ENCODE data around the gene PLA2G4E.
A peak's percentile ranks its signal among the peaks of the same experiment; 100 is the strongest.

PLA2G4E gene

GRCh38 chr15:42018306-42019224, 2.3 kb downstream of the PLA2G4E start:
- no peak for DNase-seq (ENCODE audit: low spot score)

- DNase-seq (ENCODE audit: low spot score): no peak
Observed at GRCh38 chr15:42016971-42017370, 3.9 kb downstream of the PLA2G4E start.

DNA sequence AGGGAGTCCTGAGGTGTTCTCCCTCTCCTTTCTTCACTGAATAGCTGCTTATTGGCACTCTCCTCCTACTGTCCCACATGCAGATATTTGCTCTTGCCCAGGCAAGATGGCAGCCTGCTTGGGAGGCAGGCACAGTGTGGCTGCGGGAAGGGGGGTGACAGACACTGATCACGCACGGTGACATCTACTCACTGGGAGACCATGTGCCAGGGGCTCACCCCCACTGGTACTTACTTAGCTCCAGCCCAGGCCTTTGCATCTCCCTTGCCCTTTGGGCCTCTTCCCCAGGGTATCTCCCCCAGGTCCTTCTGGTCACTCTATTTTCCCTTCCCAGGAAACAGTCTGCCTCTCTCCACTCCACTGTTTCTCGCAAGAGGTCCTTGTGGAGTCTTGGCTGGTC, 6.4 kb downstream of the PLA2G4E start:
- DNase-seq (ENCODE audit: low spot score): no peak

DNA sequence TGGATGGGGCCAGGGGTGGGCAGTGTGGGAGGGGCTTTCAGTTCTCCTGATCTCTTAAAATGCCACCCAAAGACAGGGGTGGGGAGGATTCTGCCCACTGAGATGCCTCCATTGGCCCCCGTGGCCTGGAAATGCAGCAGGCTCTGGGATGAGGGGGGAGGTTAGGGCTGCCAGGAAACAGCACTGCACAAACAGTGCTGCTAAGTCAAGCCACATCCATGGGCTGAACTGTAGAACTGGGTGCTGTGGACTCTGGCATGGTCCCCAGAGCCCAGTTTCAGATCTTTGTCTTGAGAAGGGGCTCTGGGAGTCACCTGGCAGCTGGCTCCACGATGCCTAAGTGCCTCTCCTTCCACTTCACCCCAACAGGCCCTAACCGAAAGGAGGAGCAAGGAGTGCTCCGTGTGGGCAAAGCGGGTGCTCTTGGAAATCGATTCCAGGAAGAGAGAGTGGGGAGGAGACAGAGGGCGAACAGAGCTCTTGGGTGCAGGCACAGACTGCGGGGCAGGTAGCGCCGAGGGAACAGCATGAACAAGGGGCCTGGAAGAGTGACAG, 7.8 kb downstream of the PLA2G4E start:
- no peak for DNase-seq (ENCODE audit: low spot score)

- peak; percentile 41 for DNase-seq (ENCODE audit: low spot score)
Observed at GRCh38 chr15:42012241-42012640, 8.6 kb downstream of the PLA2G4E start.

- no peak for DNase-seq (ENCODE audit: low spot score)
Observed at GRCh38 chr15:42011074-42011473, 9.8 kb downstream of the PLA2G4E start.

GRCh38 chr15:42010434-42010833, 10.4 kb downstream of the PLA2G4E start:
- DNase-seq (ENCODE audit: low spot score): no peak

DNA sequence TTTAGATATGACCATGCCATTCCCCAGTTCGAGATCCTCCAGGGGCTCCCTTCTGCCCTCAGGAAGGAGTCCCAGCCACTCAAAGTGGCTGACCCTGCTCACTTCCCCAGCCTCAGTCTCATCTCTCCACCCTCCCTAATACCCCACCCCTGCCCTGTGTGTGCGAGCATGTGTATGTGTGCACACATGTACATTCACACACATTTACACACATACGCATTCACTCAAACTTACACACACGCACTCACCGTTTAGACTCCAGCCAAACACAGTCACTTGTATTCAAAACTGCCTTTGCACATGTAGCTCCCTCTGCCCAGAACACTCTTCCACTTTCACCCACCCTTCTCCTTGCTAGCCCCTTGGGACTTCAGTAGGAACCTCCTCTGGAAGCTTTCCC, 11.4 kb downstream of the PLA2G4E start:
- DNase-seq (ENCODE audit: low spot score): no peak

- no peak for DNase-seq (ENCODE audit: low spot score)
Observed at GRCh38 chr15:42009022-42009421, 11.8 kb downstream of the PLA2G4E start.

GRCh38 chr15:42007386-42007785, 13.5 kb downstream of the PLA2G4E start:
- no peak for DNase-seq (ENCODE audit: low spot score)

DNA sequence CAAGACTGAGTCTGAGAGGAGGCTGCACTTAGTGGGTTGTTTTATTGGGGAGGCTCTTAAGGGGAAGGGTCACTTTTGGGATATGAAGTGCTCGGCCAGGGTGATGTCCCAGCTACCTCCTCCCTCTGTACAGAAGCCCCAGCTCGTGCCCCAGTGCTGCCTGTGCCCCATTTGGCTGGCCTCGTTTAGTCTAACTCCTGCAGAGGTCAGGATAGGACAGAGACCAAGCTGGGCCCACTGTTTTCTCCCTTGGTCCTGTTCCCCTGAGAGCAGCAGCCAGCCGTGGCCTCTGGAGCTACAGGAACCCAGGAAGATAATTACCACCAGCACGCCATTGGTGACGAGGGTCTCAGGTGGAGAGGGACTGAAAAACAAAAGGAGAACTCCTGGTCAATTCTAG, 18.5 kb downstream of the PLA2G4E start:
- no peak for DNase-seq (ENCODE audit: low spot score)

GRCh38 chr15:42001236-42001635, 19.6 kb downstream of the PLA2G4E start:
- no peak for DNase-seq (ENCODE audit: low spot score)

DNA sequence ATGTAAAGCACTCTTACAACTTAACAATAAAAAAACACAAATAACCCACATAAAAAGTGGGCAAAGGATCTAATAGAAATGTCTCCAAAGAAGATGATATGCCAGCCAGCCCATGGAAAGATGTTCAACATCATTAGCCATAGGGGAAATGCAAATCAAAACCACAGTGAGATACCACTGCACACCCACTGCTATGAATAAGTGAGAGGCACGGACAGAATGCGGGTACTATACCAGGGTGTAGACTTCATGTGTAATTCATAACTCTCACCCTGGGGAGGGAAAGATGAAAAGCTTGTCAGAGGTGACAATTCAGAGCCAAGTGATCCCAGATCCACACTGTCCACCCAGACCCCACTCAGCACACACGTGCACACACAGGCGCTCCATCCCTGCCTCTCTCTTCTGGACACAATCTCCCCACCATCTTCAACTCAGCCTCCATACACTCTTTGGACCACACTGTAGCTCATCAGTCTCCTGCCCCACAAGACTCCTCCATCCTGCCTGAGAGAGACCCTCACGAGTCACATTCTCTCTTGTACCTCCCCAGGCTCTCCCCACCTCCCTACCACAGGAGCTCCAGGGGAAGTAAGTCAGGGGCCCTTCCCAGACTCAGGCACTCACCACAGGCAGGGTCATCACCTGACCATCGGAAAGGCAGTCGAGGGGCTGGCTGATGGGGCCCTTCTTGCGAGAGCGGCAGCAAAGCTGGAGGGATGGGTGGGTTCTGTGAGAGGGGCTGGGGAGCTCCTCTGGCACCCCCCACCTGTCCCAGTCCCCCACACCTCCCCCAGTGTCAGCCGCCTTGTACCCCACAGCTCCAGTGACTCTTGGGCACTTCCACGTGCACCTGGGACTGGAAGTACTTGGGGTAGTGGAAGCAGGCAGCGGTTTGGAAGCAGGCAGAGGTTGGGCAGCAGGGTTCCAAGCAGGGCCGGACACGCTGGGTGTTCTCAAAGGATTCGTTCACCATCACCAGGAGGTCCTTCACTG, 21.3 kb downstream of the PLA2G4E start:
- no peak for DNase-seq (ENCODE audit: low spot score)

- DNase-seq (ENCODE audit: low spot score): no peak
Observed at GRCh38 chr15:41997845-41998244, 23.0 kb downstream of the PLA2G4E start.

- no peak for DNase-seq (ENCODE audit: low spot score)
Observed at GRCh38 chr15:41996921-41997592, 23.8 kb downstream of the PLA2G4E start.

- DNase-seq (ENCODE audit: low spot score): no peak
Observed at GRCh38 chr15:41996376-41996775, 24.5 kb downstream of the PLA2G4E start.

- DNase-seq (ENCODE audit: low spot score): no peak
Observed at GRCh38 chr15:41995476-41995855, 25.4 kb downstream of the PLA2G4E start.

- no peak for DNase-seq (ENCODE audit: low spot score)
Observed at GRCh38 chr15:41994772-41995475, 25.9 kb downstream of the PLA2G4E start.

DNA sequence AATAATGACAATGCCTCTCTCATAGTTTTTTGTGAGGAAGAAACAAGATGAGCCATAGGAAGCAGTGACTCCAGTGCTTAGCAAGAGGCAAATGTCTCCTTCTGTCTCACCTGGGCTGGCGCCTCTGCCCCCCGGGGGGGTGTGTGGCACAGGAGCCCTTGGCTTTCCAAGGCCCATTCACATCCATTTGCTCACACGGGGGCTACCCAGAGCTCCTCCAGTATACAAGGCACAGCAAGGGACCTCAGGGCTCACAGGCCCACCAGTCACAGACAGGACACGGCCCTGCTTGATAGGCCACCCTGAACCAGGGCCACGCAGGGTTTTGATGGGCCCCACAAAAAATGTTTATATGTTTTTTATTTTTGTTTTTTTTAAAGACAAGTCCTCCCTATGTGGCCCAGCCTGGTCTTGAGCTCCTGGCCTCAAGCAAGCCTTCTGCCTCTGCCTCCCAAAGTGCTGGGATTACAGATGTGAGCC, 26.6 kb downstream of the PLA2G4E start:
- DNase-seq (ENCODE audit: low spot score): no peak

- DNase-seq (ENCODE audit: low spot score): no peak
Observed at GRCh38 chr15:41993472-41994170, 27.2 kb downstream of the PLA2G4E start.

Measured in HuH-7.5 (cell line).